Transverse colon (tissue), 4 donors: Measurements from ENCODE around the gene PNLIPRP2. TPM values are rescaled to one million over a fixed set of nuclear protein-coding genes. Genes with fewer than 3 reads are reported as not detected.

ENCODE experiments used
- DNase-seq: peaks from one replicate; pipeline ENCODE4 v3.0.0-alpha.2; 2019
- H3K27ac ChIP-seq, 4 donors: fragments of 200-600 bp; sonication (generic); 2 replicates each; pipeline ENCODE4 v1.5.1; 2016 to 2018; ENCODE audit warnings: inconsistent platforms in 4 of 4
- H3K27me3 ChIP-seq: fragments of 200-600 bp; sonication (generic); 2 replicates; pipeline ENCODE4 v1.5.1; 2017; ENCODE audit warnings: inconsistent platforms
- H3K36me3 ChIP-seq, 4 donors: fragments of 200-600 bp; sonication (generic); 2 replicates each; pipeline ENCODE4 v1.5.1; 2017 to 2019; ENCODE audit warnings: inconsistent platforms in 4 of 4
- H3K4me1 ChIP-seq, 4 donors: fragments of 200-600 bp; sonication (generic); 2 replicates each; pipeline ENCODE4 v1.5.1; 2017 to 2020; ENCODE audit warnings: inconsistent platforms in 4 of 4
- H3K4me3 ChIP-seq, 4 donors: fragments of 200-600 bp; sonication (generic); 1 replicate in 1 of 4; 2 replicates in 3 of 4; pipeline versions ENCODE4 v1.5.1 to v1.6.1; 2017 to 2019; ENCODE audit warnings: inconsistent platforms in 4 of 4
- H3K9me3 ChIP-seq, 2 donors: fragments of 200-600 bp; sonication (generic); 2 replicates each; pipeline ENCODE4 v1.5.1; 2017 to 2019; ENCODE audit warnings: inconsistent platforms in 2 of 2
- CTCF ChIP-seq, 5 experiments: fragments of 200-600 bp in 3 of 5; fragments of 450-650 bp in 2 of 5; sonication (generic) in 3 of 5; IDR thresholded peaks; 1 replicate in 2 of 5; 2 replicates in 3 of 5; pipeline ENCODE4 v1.5.1; 2016 to 2017; ENCODE audit warnings: antibody characterized with exemption in 5 of 5, inconsistent platforms in 3 of 5, mild to moderate bottlenecking in 2 of 5, moderate library complexity in 1 of 5
- EP300 ChIP-seq: sonication (generic); formaldehyde crosslinking; IDR thresholded peaks from one replicate; pipeline ENCODE4 v1.6.1; 2017; ENCODE audit warnings: antibody characterized with exemption, low read depth
- POLR2A ChIP-seq: fragments of 450-650 bp; IDR thresholded peaks from one replicate; pipeline ENCODE4 v1.6.1; 2016; ENCODE audit warnings: antibody characterized with exemption, mild to moderate bottlenecking, moderate library complexity
- POLR2AphosphoS5 ChIP-seq, 3 donors: sonication (generic); formaldehyde crosslinking; IDR thresholded peaks; one replicate each; pipeline ENCODE4 v1.6.1; 2016; ENCODE audit warnings: antibody characterized with exemption in 3 of 3
- WGBS, 2 donors: methylation state at CpG; one replicate each; pipeline ENCODE4 v1.1.5; 2018; ENCODE audit warnings: low coverage in 1 of 2; 5-methylcytosine and 5-hydroxymethylcytosine counted together
- in situ Hi-C, 4 donors: fragments of 200-750 bp; cut with MboI; loops; one replicate each; pipeline versions ENCODE4 v1.15.0 to v1.15.1; 2017; ENCODE audit warnings: low sequenced_read_pairs in 3 of 4, low pct_ligation_motif_present in 1 of 4, low pct_unique_long_range_greater_than_20kb in 1 of 4
- intact Hi-C: fragments of 100-400 bp; cut with DNase I; formaldehyde crosslinking; loops from one replicate; pipeline ENCODE4 v1.15.1; 2023; ENCODE audit warnings: low total_unique reads
- total RNA-seq, 4 donors: library from RNA; depleted of rRNA; stranded (reverse); fragments of >200 nt; gene quantifications; one replicate each; pipeline ENCODE4 v1.1.0, GENCODE V29; 2016

Gene PNLIPRP2
- total RNA-seq, 4 donors from 2014 or later = 0.32 to 4.2 TPM; not detected in 2

- no peaks in the 10 kb centered on the region for H3K36me3 ChIP-seq
- TF ChIP-seq EP300 (no peak), POLR2A (no peak), POLR2AphosphoS5 (IDR thresholded peaks at IDR 0.05) (no peak), CTCF (IDR thresholded peaks at IDR 0.05) (no peak)
- no peaks in the 10 kb centered on the region for H3K27me3 ChIP-seq
- 80 to 93% methylated on average over 3 to 9 of the region's 9 CpGs for WGBS, 2 donors
- H3K4me3 ChIP-seq = no peak overlapping the region
- DNase-seq = no peak
- peaks cover 0 to 5% (median 0%) of the 10 kb centered on the region in 4 donors for H3K4me1 ChIP-seq
- no peaks in the 10 kb centered on the region for H3K9me3 ChIP-seq
- in situ Hi-C loops (loop anchor here (5.0 to 25.0 kb wide), 3 partner anchors 102 to 479 kb away; no protein-coding TSS in a partner anchor), intact Hi-C loops (loop anchor here (5.0 kb wide), 1 partner anchor 104 kb away; no protein-coding TSS in a partner anchor)
- no peak overlapping the region for H3K27ac ChIP-seq
Measured at GRCh38 chr10:116683166-116683565, 62.4 kb downstream of the PNLIPRP2 start.

- in situ Hi-C loops (loop anchor here (5.0 to 25.0 kb wide), 3 partner anchors 101 to 478 kb away; no protein-coding TSS in a partner anchor), intact Hi-C loops (loop anchor here (5.0 kb wide), 1 partner anchor 103 kb away; no protein-coding TSS in a partner anchor)
- DNase-seq = no peak
- Histone ChIP-seq H3K27me3 (no peaks in the 10 kb centered on the region), H3K9me3 (no peaks in the 10 kb centered on the region), H3K36me3 (no peaks in the 10 kb centered on the region), H3K4me3 (no peak overlapping the region), H3K27ac (no peak overlapping the region), H3K4me1 (peaks cover 0 to 9% (median 0%) of the 10 kb centered on the region in 4 donors)
- 91% methylated on average over 11 of the region's 11 CpGs; no CpG with 5 or more reads in 1 of the 2 donors for WGBS, 2 donors
- TF ChIP-seq CTCF (IDR thresholded peaks at IDR 0.05) = no peak
- no peak for TF ChIP-seq POLR2A
- no peak for TF ChIP-seq POLR2AphosphoS5 (IDR thresholded peaks at IDR 0.05)
- no peak for TF ChIP-seq EP300
Measured at GRCh38 chr10:116683821-116684220, 63.1 kb downstream of the PNLIPRP2 start.

- Histone ChIP-seq H3K9me3 (no peaks in the 10 kb centered on the region), H3K4me1 (peaks cover 0 to 9% (median 0%) of the 10 kb centered on the region in 4 donors), H3K27me3 (no peaks in the 10 kb centered on the region), H3K36me3 (no peaks in the 10 kb centered on the region), H3K4me3 (no peak overlapping the region), H3K27ac (no peak overlapping the region)
- WGBS, 2 donors = 94% methylated on average over 5 of the region's 5 CpGs; no CpG with 5 or more reads in 1 of the 2 donors
- TF ChIP-seq EP300 = no peak
- no peak for TF ChIP-seq POLR2A
- no peak for TF ChIP-seq POLR2AphosphoS5 (IDR thresholded peaks at IDR 0.05)
- no peak for TF ChIP-seq CTCF (IDR thresholded peaks at IDR 0.05)
- in situ Hi-C loops = loop anchor here (5.0 to 25.0 kb wide), 3 partner anchors 100 to 478 kb away; no protein-coding TSS in a partner anchor
- intact Hi-C loops = loop anchor here (5.0 kb wide), 1 partner anchor 103 kb away; no protein-coding TSS in a partner anchor
- DNase-seq = no peak
Measured at GRCh38 chr10:116684781-116685180, 64.0 kb downstream of the PNLIPRP2 start.

GRCh38 chr10:116685807-116686206, 65.1 kb downstream of the PNLIPRP2 start:
- Histone ChIP-seq H3K4me3 (no peak overlapping the region), H3K9me3 (no peaks in the 10 kb centered on the region), H3K36me3 (no peaks in the 10 kb centered on the region), H3K27ac (no peak overlapping the region), H3K4me1 (peaks cover 0 to 13% (median 0%) of the 10 kb centered on the region in 4 donors), H3K27me3 (no peaks in the 10 kb centered on the region)
- in situ Hi-C loops = loop anchor here in 3 of 4 donors (10.0 to 25.0 kb wide), 2 partner anchors 99 to 476 kb away; no protein-coding TSS in a partner anchor
- TF ChIP-seq CTCF (IDR thresholded peaks at IDR 0.05) (no peak), POLR2A (no peak), POLR2AphosphoS5 (IDR thresholded peaks at IDR 0.05) (no peak)
- DNase-seq = no peak
- WGBS, 2 donors = 92% methylated on average over 6 of the region's 6 CpGs; no CpG with 5 or more reads in 1 of the 2 donors
- intact Hi-C loops = no loop called here
